ENCODE data around the gene MYCBP.

Gene MYCBP

GRCh38 chr1:38812981-38813380 is 60.2 kb downstream of the MYCBP start:
- no peak for TF ChIP-seq CTCF (IDR thresholded peaks at IDR 0.05; ENCODE audit: unreplicated experiment in 3 of 3)
- Mint-ChIP-seq H3K36me3 (ENCODE audit: low read depth) (no peaks in the 10 kb centered on the region), H3K27ac (no peak overlapping the region), H3K4me3 (no peak overlapping the region), H3K27me3 (ENCODE audit: low read depth) (peaks cover 85% of the 10 kb centered on the region), H3K9me3 (no peaks in the 10 kb centered on the region), H3K4me1 (peaks cover 16% of the 10 kb centered on the region)

All from nephron (organoid).